PC-3 (cell line): Measurements from ENCODE around the gene DNAH17.

Source experiments
- CTCF ChIP-seq: fragments of 300-600 bp; sonication (generic); conservative IDR thresholded peaks from 2 replicates; pipeline ENCODE4 v1.5.1; 2017; ENCODE audit warnings: antibody characterized with exemption, low read depth, mild to moderate bottlenecking, low read length
- EZH2 ChIP-seq: fragments of 300-600 bp; sonication (generic); IDR thresholded peaks from one replicate; pipeline ENCODE4 v1.6.1; 2017; ENCODE audit warnings: antibody characterized with exemption, mild to moderate bottlenecking, low read length; ENCODE audit not compliant: unreplicated experiment
- EZH2phosphoT487 ChIP-seq: fragments of 300-600 bp; sonication (generic); IDR thresholded peaks from 2 replicates; pipeline ENCODE4 v1.6.1; 2018; ENCODE audit warnings: mild to moderate bottlenecking, antibody characterized with exemption, low read length, borderline replicate concordance

DNA sequence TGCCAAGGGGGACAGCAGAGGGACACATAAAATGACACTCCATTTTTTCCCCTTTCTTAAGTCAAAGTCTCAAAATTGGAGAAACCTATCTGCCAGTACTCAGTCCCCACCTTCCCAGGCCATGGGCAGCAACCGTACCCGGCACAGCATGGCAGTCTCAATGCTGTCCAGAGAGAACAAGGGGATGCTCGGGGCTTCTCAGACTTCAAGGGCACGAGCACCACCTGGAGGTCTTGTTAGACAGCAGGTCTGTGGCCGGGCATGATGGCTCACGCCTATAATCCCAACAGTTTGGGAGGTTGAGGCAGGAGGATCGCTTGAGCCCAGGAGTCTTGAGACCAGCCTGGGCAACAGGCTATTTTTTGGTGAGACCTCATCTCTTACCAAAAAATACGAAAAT, 3.2 kb downstream of the DNAH17 start:
- TF ChIP-seq CTCF (peak; percentile 65), EZH2phosphoT487 (no peak), EZH2 (no peak)
